Left lung (tissue), 10 donors: ENCODE data around the gene ZW10. TPM values are rescaled to one million over a fixed set of nuclear protein-coding genes. Genes with fewer than 3 reads are reported as not detected.
A peak's percentile ranks its signal among the peaks of the same experiment; 100 is the strongest.

Source experiments
- ATAC-seq: fragments of 200-7000 bp; cut with Tn5 transposase; one replicate; pipeline ENCODE4 v1.9.1; 2020; ENCODE audit warnings: moderate library complexity
- DNase-seq, 4 donors: peaks; one replicate each; pipeline ENCODE4 v3.0.0-alpha.2; 2013 to 2020
- H3K27ac ChIP-seq, 2 donors: fragments of 200-600 bp; sonication (generic) in 1 of 2; one replicate each; pipeline versions ENCODE4 v1.5.0 to v1.8.0; 2020 to 2021
- H3K27me3 ChIP-seq, 2 donors: fragments of 200-600 bp; sonication (generic) in 1 of 2; one replicate each; pipeline versions ENCODE4 v1.5.0 to v1.8.0; 2020 to 2021
- H3K36me3 ChIP-seq, 2 donors: fragments of 200-600 bp; sonication (generic) in 1 of 2; one replicate each; pipeline versions ENCODE4 v1.5.0 to v1.8.0; 2020 to 2021
- H3K4me1 ChIP-seq, 2 donors: fragments of 200-600 bp; one replicate each; pipeline ENCODE4 v1.8.0; 2021
- H3K4me3 ChIP-seq, 2 donors: fragments of 200-600 bp; sonication (generic) in 1 of 2; one replicate each; pipeline versions ENCODE4 v1.5.0 to v1.8.0; 2020 to 2021; ENCODE audit warnings: mild to moderate bottlenecking in 1 of 2
- H3K9me3 ChIP-seq, 2 donors: fragments of 200-600 bp; sonication (generic) in 1 of 2; one replicate each; pipeline versions ENCODE4 v1.5.0 to v1.8.0; 2020 to 2021
- CTCF ChIP-seq, 2 donors: fragments of 200-600 bp; sonication (generic) in 1 of 2; IDR thresholded peaks; one replicate each; pipeline versions ENCODE4 v1.5.0 to v1.8.0; 2021; ENCODE audit warnings: antibody characterized with exemption in 2 of 2
- intact Hi-C, 2 donors: fragments of 100-400 bp; cut with DNase I; formaldehyde crosslinking; loops; one replicate each; pipeline versions ENCODE4 v1.11.2 to v1.14.2; 2022
- polyA plus RNA-seq, 6 donors: library from polyadenylated mRNA; unstranded; fragments of 120-200 nt; gene quantifications; one replicate each; pipeline ENCODE4 v1.2.1, GENCODE V29; 2013; ENCODE audit not compliant: insufficient read length in 6 of 6
- total RNA-seq, 2 donors: library from RNA; stranded (reverse); fragmentation: NEBNext Ultra II Directional; extraction: Animal tissue kit (Norgen Biotek cat#: 25700); gene quantifications; one replicate each; pipeline ENCODE4 v1.2.1, GENCODE V29; 2021
- donor health status: DM: no; HTN: yes; CAD: no.
- donor health status: DM: no; HTN: no; CAD: no.

Gene ZW10
- total and polyA plus RNA-seq, 8 donors, result 10.3 to 25.5 (median 21.7) TPM

- DNase-seq, result no peak
- intact Hi-C loops, result no loop called here
- no peaks in the 10 kb centered on the region for H3K9me3 ChIP-seq
- no peaks in the 10 kb centered on the region for H3K27me3 ChIP-seq
- no peak overlapping the region for H3K27ac ChIP-seq
- no peaks in the 10 kb centered on the region for H3K36me3 ChIP-seq
- no peaks in the 10 kb centered on the region for H3K4me1 ChIP-seq
- no peak for ATAC-seq
- no peak overlapping the region for H3K4me3 ChIP-seq
- no peak for TF ChIP-seq CTCF (IDR thresholded peaks at IDR 0.05)
These were observed 76.4 kb downstream of the ZW10 start for GRCh38 chr11:113697111-113697510.

- no peak for DNase-seq
- Histone ChIP-seq H3K9me3 (no peaks in the 10 kb centered on the region), H3K36me3 (no peaks in the 10 kb centered on the region), H3K4me3 (no peak overlapping the region), H3K27me3 (no peaks in the 10 kb centered on the region), H3K4me1 (no peaks in the 10 kb centered on the region), H3K27ac (no peak overlapping the region)
- no peak for ATAC-seq
- intact Hi-C loops, result no loop called here
- TF ChIP-seq CTCF (IDR thresholded peaks at IDR 0.05), result no peak
These were observed 78.3 kb downstream of the ZW10 start for GRCh38 chr11:113695207-113695606.

- no peaks in the 10 kb centered on the region for H3K36me3 ChIP-seq
- no peak overlapping the region for H3K27ac ChIP-seq
- DNase-seq (no peak), ATAC-seq (no peak)
- TF ChIP-seq CTCF (IDR thresholded peaks at IDR 0.05), result no peak
- no peaks in the 10 kb centered on the region for H3K4me1 ChIP-seq
- intact Hi-C loops, result no loop called here
- H3K9me3 ChIP-seq, result no peaks in the 10 kb centered on the region
- H3K27me3 ChIP-seq, result no peaks in the 10 kb centered on the region
- no peak overlapping the region for H3K4me3 ChIP-seq
These were observed 79.1 kb downstream of the ZW10 start for GRCh38 chr11:113694390-113694789.

GRCh38 chr11:113693030-113693429 is 80.5 kb downstream of the ZW10 start:
- Histone ChIP-seq H3K9me3 (no peaks in the 10 kb centered on the region), H3K4me3 (no peak overlapping the region), H3K4me1 (no peaks in the 10 kb centered on the region), H3K27ac (no peak overlapping the region), H3K36me3 (no peaks in the 10 kb centered on the region), H3K27me3 (no peaks in the 10 kb centered on the region)
- no peak for DNase-seq
- intact Hi-C loops, result no loop called here
- no peak for TF ChIP-seq CTCF (IDR thresholded peaks at IDR 0.05)
- no peak for ATAC-seq

- ATAC-seq, result peak; percentile 87
These were observed 82.6 kb downstream of the ZW10 start for GRCh38 chr11:113690619-113691569.

More at GRCh38 chr11:113690619-113691569, 82.6 kb downstream of the ZW10 start:
- Histone ChIP-seq H3K4me3 (no peak overlapping the region), H3K4me1 (no peaks in the 10 kb centered on the region), H3K27ac (no peak overlapping the region), H3K9me3 (no peaks in the 10 kb centered on the region), H3K27me3 (no peaks in the 10 kb centered on the region), H3K36me3 (no peaks in the 10 kb centered on the region)
- no peak for TF ChIP-seq CTCF (IDR thresholded peaks at IDR 0.05)
- intact Hi-C loops, result no loop called here
- DNase-seq, result peak in 2 of 4 donors; percentile 53 to 75
